NCI-H774 (cell line): ENCODE data around the gene ERBB4.
"Not testable (repeated sequence)": the region's sequence is repeated elsewhere in the genome, so short reads cannot be mapped to it uniquely, and the experiment has no call there.

ENCODE experiments used
- DNase-seq: peaks from one replicate; lab custom pipeline; 2025; lab: John Stamatoyannopoulos, UW

The ERBB4 gene

DNA sequence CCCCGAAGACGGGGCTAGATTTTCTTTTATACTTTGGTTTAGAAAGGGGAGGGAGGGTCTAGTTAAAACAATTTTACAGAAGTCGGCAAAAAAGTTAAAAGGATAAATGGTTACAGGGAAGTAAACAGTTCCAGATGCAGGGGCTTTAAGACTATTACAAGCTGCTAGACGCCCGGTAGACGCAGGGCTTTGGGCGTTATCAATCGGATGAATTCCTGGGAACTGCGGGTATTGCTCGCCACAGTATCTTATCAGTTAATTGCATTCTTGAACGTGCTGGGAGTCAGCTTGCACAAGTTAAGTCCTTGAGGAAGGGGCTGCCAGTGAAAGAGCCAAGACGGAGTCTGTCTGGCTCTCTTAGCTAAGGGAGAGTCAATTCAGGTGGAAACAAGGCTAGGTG lies 946.6 kb downstream of the ERBB4 start:
- DNase-seq: not testable (repeated sequence)

GRCh38 chr2:211591426-211591825 lies 947.2 kb downstream of the ERBB4 start:
- DNase-seq: no peak

DNA sequence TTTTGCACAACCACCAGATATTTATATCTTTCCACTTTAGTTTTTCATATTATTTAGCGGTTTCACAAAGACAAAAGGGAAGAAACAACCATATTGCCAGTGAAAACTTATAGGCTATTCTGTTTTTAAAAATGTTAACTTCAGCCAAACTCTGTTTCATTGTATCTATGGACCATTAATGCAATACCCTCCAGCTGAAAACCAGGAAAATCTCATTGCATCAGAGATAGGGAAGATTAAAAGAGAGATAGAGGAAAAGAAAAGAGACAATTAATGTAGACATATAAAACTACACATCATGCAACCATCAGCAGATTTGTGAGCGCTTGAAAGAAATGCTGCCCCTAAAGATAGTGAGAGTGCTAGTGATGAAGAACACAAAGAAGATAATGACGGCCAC lies 970.2 kb downstream of the ERBB4 start:
- no peak for DNase-seq

DNA sequence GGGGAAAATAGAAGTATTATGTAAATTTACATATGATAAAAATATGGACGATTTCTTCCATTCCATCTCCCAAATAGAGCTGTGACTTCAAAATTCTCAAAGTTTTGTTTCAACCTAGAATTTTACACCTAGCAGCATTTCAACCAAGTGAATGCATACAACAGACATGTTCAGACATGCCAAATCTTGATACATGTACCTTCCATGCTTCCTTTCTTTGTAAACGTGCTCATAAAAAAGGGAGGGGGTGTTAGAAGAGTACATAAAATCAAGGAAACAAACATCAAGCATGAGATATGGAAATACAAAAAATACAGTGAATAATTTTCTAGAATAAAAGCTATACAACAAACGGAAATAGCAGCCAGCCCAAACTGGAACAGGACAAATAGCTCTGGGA lies 974.2 kb downstream of the ERBB4 start:
- no peak for DNase-seq

GRCh38 chr2:211545582-211545981 lies 993.0 kb downstream of the ERBB4 start:
- DNase-seq: no peak

DNA sequence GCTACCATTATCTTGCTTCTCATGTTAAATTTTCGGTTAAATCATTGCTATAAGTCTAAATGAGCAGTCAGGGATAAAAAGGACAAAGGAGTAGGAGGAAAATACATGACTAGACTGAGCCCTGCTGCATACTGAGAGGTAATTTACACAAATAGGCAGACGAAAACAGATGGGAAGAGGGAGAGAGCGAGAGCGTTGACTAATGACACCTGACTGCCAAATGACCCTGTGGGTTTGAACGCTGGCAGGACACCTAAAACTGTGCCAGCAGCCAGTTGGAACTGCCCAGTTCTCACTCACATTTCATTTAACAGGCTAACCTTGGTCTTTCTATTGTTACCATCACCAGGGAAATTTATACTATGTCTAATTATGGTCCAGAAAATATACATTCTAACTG lies 1004.0 kb downstream of the ERBB4 start:
- DNase-seq: no peak

- not testable (repeated sequence) for DNase-seq
These were observed 1014.4 kb downstream of the ERBB4 start for GRCh38 chr2:211524248-211524647.

DNA sequence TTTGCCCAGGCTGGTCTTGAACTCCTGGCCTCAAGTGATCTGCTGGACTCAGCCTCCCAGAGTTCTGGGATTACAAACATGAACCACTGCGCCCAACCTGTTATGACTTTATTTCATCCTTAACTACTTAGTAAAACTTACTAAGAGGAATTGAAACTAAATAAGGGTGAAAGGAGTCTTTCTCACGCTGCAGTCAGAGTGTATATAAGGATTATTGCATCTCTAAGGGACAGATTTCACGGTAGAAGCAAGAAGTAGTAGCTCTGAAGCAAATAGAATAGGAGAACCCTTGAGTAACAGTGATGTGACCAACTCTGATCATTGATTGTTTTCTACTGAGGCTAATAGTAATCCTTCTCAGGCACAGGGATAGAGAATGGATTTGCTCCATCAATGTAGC lies 1022.1 kb downstream of the ERBB4 start:
- no peak for DNase-seq

GRCh38 chr2:211514049-211514448 lies 1024.6 kb downstream of the ERBB4 start:
- no peak for DNase-seq

DNA sequence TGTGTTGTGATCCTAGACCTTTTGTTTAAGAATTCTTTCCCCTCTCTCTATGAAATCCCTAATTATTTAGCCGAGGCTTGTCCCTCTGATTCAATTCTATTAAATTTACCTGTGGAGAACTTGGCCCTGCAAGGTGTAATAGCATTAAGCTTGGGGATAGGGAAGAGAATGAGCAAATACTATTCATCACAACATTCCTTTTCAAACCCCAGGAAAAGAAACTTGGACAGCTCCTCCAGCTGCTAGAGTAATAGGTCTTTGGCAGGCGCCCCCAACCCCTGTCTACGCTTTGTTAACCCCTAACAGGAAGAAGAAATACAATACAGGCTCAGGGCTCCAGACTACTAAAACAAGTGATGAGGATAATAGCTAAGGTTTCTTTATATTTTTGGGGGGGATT lies 1025.2 kb downstream of the ERBB4 start:
- DNase-seq: no peak

DNA sequence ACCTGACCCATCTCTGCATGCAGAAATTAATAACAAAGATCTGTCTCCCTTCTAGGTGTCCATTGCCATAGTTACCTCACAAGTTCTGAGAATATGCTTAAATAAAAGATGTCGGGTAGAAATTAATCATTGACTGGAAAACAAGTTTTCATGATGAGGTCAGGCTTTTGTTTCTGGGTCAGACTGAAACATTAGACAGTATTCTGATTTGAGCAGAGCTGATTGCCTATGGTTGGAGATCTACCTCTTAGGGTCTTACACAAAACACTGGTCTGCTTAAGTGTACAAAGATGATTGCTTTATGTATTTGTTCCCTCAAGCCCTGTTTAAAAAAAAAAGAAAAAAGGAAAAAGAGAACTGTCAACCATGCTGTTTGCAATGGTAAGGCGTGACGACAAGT lies 1025.8 kb downstream of the ERBB4 start:
- no peak for DNase-seq

DNA sequence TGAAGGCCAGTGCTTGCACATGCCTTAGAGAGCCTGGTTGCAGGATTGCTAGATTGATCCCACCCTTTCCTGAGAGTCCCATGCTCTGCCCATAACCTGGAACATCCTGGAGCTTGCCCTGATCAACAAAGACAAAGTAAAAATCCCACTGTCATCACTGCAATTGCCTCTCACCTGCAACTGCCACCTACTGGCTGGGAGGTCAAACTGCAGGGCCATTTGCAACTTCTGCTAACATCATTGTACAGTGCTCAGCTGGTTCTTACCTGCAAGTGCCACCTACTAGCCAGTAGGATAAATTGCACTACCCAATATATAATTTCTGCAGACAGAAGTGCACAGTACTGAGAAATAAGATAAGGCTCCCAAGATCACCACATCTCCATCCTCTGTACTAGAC lies 1034.7 kb downstream of the ERBB4 start:
- DNase-seq: no peak

- DNase-seq: no peak
These were observed 1035.4 kb downstream of the ERBB4 start for GRCh38 chr2:211503198-211503597.

GRCh38 chr2:211498551-211499205 lies 1039.9 kb downstream of the ERBB4 start:
- no peak for DNase-seq

- DNase-seq: no peak
These were observed 1043.3 kb downstream of the ERBB4 start for GRCh38 chr2:211495339-211495738.

DNA sequence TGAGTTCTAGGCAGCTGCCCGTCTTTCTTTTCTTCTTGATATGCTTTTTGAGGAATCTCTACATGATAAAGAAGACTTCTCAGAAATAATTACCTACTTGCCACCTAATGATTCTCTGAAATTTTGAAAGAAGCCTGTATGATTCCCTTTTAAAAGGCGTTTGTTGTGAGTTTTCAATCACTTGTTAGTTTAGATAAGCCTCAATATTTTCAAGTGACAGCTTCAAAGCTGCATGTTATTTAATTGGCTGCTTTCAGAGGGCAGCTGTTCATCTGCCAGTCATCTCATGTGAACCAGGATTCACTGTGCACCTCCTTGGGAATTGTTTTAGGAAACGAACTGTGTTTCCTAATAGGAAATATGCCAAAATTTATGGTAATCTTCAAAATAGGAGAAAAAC lies 1044.1 kb downstream of the ERBB4 start:
- DNase-seq: no peak

- no peak for DNase-seq
These were observed 1044.5 kb downstream of the ERBB4 start for GRCh38 chr2:211494085-211494484.

DNA sequence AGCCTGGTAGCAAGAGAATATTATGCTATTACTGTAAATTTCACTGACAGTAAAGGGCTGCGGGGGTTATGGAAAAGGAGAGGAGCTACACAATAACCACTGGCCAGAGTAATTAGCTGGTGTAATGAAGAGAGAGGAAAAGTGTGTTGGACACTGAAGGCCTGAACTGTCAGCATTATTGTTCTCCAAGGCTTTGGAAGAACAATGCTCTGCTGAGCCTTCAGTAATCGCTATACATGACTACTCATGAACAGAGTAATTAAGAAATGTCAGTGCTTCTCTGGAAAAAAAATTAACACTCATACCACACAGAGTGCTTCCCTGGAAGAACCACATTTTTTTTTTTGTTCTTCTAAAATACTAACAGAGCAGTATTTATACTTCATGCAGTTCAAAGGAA lies 1050.9 kb downstream of the ERBB4 start:
- DNase-seq: no peak

DNA sequence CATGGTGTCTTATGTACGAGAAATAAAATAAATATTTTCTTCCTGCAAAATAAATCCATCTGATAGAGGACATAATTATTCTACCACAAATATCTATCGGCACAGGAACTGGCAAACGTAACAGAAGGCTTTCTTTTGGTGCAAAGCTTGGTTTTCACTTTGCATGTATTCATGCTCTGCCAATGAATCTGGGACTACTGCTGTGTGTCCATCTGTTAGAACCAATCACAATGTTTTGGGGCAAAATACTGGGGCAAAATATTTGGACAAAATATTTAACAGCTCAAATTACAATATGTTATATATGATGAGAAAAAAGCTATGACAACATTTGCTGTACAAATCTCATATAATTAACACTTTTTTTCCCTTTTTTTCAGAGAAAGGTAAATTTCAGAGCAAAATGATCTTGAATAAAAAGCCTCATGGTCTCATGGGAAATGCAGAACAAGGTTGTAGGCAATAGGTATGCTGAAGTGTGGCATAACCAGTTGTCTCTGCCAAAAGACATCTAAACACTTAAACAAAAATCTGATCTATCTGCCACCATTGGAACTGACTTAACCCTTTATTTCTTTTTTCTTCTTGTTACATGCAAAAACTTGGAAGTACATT lies 1059.0 kb downstream of the ERBB4 start:
- no peak for DNase-seq

GRCh38 chr2:211477537-211478275 lies 1060.9 kb downstream of the ERBB4 start:
- DNase-seq: no peak

DNA sequence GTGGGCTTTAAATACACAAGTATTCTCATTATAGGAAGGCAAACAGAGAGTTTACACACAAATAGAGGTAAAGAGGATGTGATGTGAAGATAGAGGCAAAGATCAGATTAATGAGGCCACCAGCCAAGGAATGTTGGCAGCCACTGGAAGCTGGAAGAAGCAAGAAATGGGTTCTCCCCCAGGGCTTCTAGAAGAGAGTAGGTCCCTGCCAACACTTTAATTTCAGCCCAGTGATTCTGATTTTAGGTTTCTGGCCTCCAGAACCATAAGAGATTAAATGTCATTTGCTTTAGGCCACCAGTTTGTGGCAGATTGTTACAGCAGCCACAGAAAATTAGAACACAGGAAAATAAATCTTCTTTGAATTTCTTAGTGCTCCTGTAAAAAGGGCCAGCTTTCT lies 1065.5 kb downstream of the ERBB4 start:
- DNase-seq: no peak

GRCh38 chr2:211469664-211470059 lies 1068.9 kb downstream of the ERBB4 start:
- no peak for DNase-seq

GRCh38 chr2:211468877-211469663 lies 1069.5 kb downstream of the ERBB4 start:
- no peak for DNase-seq
